Lung (tissue), 12 donors: ENCODE data around the gene KCTD21. TPM values are rescaled to one million over a fixed set of nuclear protein-coding genes. Genes with fewer than 3 reads are reported as not detected.

Source experiments
- ATAC-seq: fragments of 200-7000 bp; cut with Tn5 transposase; one replicate; pipeline ENCODE4 v1.9.1; 2020; ENCODE audit warnings: moderate number of reproducible peaks; ENCODE audit not compliant: insufficient read depth, low FRiP score
- DNase-seq, 3 donors: peaks; one replicate each; pipeline ENCODE4 v3.0.0-alpha.2; 2013 to 2017
- H3K27ac ChIP-seq, 2 donors: one replicate each; pipeline ENCODE4 v1.5.1; 2013; ENCODE audit warnings: mild to moderate bottlenecking in 2 of 2, moderate library complexity in 2 of 2, control low read depth in 1 of 2, inconsistent platforms in 1 of 2, low read depth in 1 of 2, low read length in 1 of 2
- H3K27me3 ChIP-seq, 3 donors: one replicate each; pipeline ENCODE4 v1.5.1; 2013; ENCODE audit warnings: low read length in 2 of 3; ENCODE audit not compliant: control insufficient read depth in 3 of 3, insufficient read depth in 3 of 3
- H3K36me3 ChIP-seq, 4 donors: one replicate each; pipeline ENCODE4 v1.5.1; 2013; ENCODE audit warnings: low read length in 4 of 4, mild to moderate bottlenecking in 1 of 4, moderate library complexity in 1 of 4; ENCODE audit not compliant: control insufficient read depth in 4 of 4, insufficient read depth in 4 of 4
- H3K4me1 ChIP-seq, 5 donors: one replicate each; pipeline ENCODE4 v1.5.1; 2013; ENCODE audit warnings: low read length in 5 of 5, mild to moderate bottlenecking in 2 of 5, moderate library complexity in 1 of 5; ENCODE audit not compliant: control insufficient read depth in 5 of 5, insufficient read depth in 5 of 5
- H3K4me3 ChIP-seq: one replicate; pipeline ENCODE4 v1.5.1; 2013; ENCODE audit warnings: mild to moderate bottlenecking, control low read depth, moderate library complexity
- H3K9ac ChIP-seq, 2 donors: one replicate each; pipeline ENCODE4 v1.5.1; 2013; ENCODE audit warnings: low read length in 2 of 2, control low read depth in 1 of 2; ENCODE audit not compliant: insufficient read depth in 1 of 2
- H3K9me3 ChIP-seq, 4 donors: one replicate each; pipeline ENCODE4 v1.5.1; 2013; ENCODE audit warnings: low read length in 3 of 4, mild to moderate bottlenecking in 1 of 4, moderate library complexity in 1 of 4; ENCODE audit not compliant: control insufficient read depth in 4 of 4, insufficient read depth in 3 of 4
- CTCF ChIP-seq: IDR thresholded peaks from 2 replicates; pipeline ENCODE4 v1.5.1; 2012; ENCODE audit warnings: mild to moderate bottlenecking; ENCODE audit errors: control extremely low read depth, extremely low read depth
- WGBS, 2 donors: extraction: QIAGEN DNeasy Blood & Tissue Kit; methylation state at CpG; one replicate each; pipeline ENCODE4 v1.1.7; 2013; 5-methylcytosine and 5-hydroxymethylcytosine counted together
- polyA plus RNA-seq, 2 donors: library from polyadenylated mRNA; stranded (reverse); fragments of 200-250 nt; gene quantifications; one replicate each; pipeline ENCODE4 v1.2.1, GENCODE V29; 2013
- total RNA-seq, 2 donors: library from RNA; depleted of rRNA in 1 of 2; stranded (reverse); fragments of >200 nt in 1 of 2; gene quantifications; one replicate each; pipeline ENCODE4 v1.2.1, GENCODE V29; 2014 to 2021
- donor health status: control.
- donor health status: control.
- donor health status: Bipolar disorder and iron deficiency.
- donor health status: healthy.
- donor health status: DM: yes; HTN: yes; CAD: no.

Gene KCTD21
- total and polyA plus RNA-seq, 4 donors = 4.1 to 10.8 (median 7.5) TPM

- Histone ChIP-seq H3K36me3 (peaks cover 0 to 21% (median 4%) of the 10 kb centered on the region in 4 donors), H3K27me3 (no peaks in the 10 kb centered on the region), H3K9ac (no peak overlapping the region), H3K9me3 (peaks cover 0 to 2% (median 0%) of the 10 kb centered on the region in 4 donors), H3K27ac (no peak overlapping the region), H3K4me1 (peaks cover 0 to 7% (median 0%) of the 10 kb centered on the region in 5 donors), H3K4me3 (no peak overlapping the region)
- ATAC-seq (no peak), DNase-seq (peak; percentile 15 to 57 (median 55))
- TF ChIP-seq CTCF = no peak
- 65 to 69% methylated on average over 49 to 60 of the region's 60 CpGs for WGBS, 2 donors
Measured at GRCh38 chr11:78195917-78196560, 7.6 kb upstream of the KCTD21 start.

- TF ChIP-seq CTCF = no peak
- ATAC-seq (no peak), DNase-seq (no peak)
- H3K27ac ChIP-seq = no peak overlapping the region
- no peak overlapping the region for H3K4me3 ChIP-seq
- no peaks in the 10 kb centered on the region for H3K27me3 ChIP-seq
- peaks cover 0 to 12% (median 3%) of the 10 kb centered on the region in 4 donors for H3K36me3 ChIP-seq
- WGBS, 2 donors = 95 to 100% methylated on average over 3 of the region's 3 CpGs
- no peak overlapping the region for H3K9ac ChIP-seq
- peaks cover 0 to 14% (median 0%) of the 10 kb centered on the region in 5 donors for H3K4me1 ChIP-seq
- peaks cover 0 to 2% (median 0%) of the 10 kb centered on the region in 4 donors for H3K9me3 ChIP-seq
Measured at GRCh38 chr11:78194490-78194889, 6.1 kb upstream of the KCTD21 start.

GRCh38 chr11:78193806-78194205 lies 5.4 kb upstream of the KCTD21 start:
- Histone ChIP-seq H3K4me1 (peaks cover 0 to 17% (median 0%) of the 10 kb centered on the region in 5 donors), H3K27me3 (no peaks in the 10 kb centered on the region), H3K36me3 (peaks cover 0 to 12% (median 3%) of the 10 kb centered on the region in 4 donors), H3K27ac (no peak overlapping the region), H3K4me3 (no peak overlapping the region), H3K9me3 (peaks cover 0 to 2% (median 0%) of the 10 kb centered on the region in 4 donors), H3K9ac (no peak overlapping the region)
- TF ChIP-seq CTCF = no peak
- no peak for ATAC-seq
- DNase-seq = no peak
- WGBS, 2 donors = 95 to 96% methylated on average over 8 of the region's 8 CpGs
